Liver (tissue), 9 donors: Measurements from ENCODE around the gene BANP. TPM values are rescaled to one million over a fixed set of nuclear protein-coding genes. Genes with fewer than 3 reads are reported as not detected.

ENCODE experiments used
- DNase-seq: peaks from one replicate; pipeline ENCODE4 v3.0.0-alpha.2; 2017; ENCODE audit warnings: low spot score
- H3K27ac ChIP-seq, 2 donors: one replicate each; pipeline ENCODE4 v1.7.0; 2013; ENCODE audit warnings: inconsistent platforms in 2 of 2, low read length in 2 of 2, control low read depth in 1 of 2, low read depth in 1 of 2, mild to moderate bottlenecking in 1 of 2
- H3K27me3 ChIP-seq, 4 donors: one replicate each; pipeline versions ENCODE4 v1.6.1 to v1.7.0; 2013; ENCODE audit warnings: low read length in 3 of 4, inconsistent platforms in 1 of 4, mild to moderate bottlenecking in 1 of 4, moderate library complexity in 1 of 4; ENCODE audit not compliant: control insufficient read depth in 4 of 4, insufficient read depth in 4 of 4
- H3K36me3 ChIP-seq, 4 donors: one replicate each; pipeline versions ENCODE4 v1.6.1 to v1.7.0; 2013; ENCODE audit warnings: low read length in 3 of 4, mild to moderate bottlenecking in 3 of 4, low read depth in 1 of 4, moderate library complexity in 1 of 4; ENCODE audit not compliant: control insufficient read depth in 4 of 4, insufficient read depth in 3 of 4
- H3K4me1 ChIP-seq, 4 donors: one replicate each; pipeline versions ENCODE4 v1.6.1 to v1.7.0; 2013; ENCODE audit warnings: low read length in 3 of 4, mild to moderate bottlenecking in 3 of 4, moderate library complexity in 1 of 4; ENCODE audit not compliant: control insufficient read depth in 4 of 4, insufficient read depth in 4 of 4
- H3K4me3 ChIP-seq, 3 donors: one replicate each; pipeline versions ENCODE4 v1.6.1 to v1.7.0; 2013; ENCODE audit warnings: low read length in 3 of 3, control low read depth in 1 of 3, low read depth in 1 of 3, mild to moderate bottlenecking in 1 of 3
- H3K9ac ChIP-seq, 2 donors: one replicate each; pipeline ENCODE4 v1.7.0; 2013; ENCODE audit warnings: low read length in 2 of 2, mild to moderate bottlenecking in 2 of 2, moderate library complexity in 2 of 2, control low read depth in 1 of 2, low read depth in 1 of 2
- H3K9me3 ChIP-seq, 4 donors: one replicate each; pipeline versions ENCODE4 v1.6.1 to v1.7.0; 2013; ENCODE audit warnings: low read length in 3 of 4; ENCODE audit not compliant: control insufficient read depth in 4 of 4
- CTCF ChIP-seq: fragments of 150-350 bp; IDR thresholded peaks from 2 replicates; pipeline ENCODE4 v1.5.1; 2017; ENCODE audit warnings: improper control_type of control experiment, low read depth, low read length; ENCODE audit not compliant: missing input control
- EGR1 ChIP-seq, 2 donors: IDR thresholded peaks; 2 replicates each; pipeline ENCODE4 v1.6.1; 2016 to 2018; ENCODE audit warnings: antibody characterized with exemption in 2 of 2, low read depth in 2 of 2
- FOXA1 ChIP-seq: IDR thresholded peaks from 2 replicates; pipeline ENCODE4 v1.6.1; 2016; ENCODE audit warnings: antibody characterized with exemption
- FOXA2 ChIP-seq: IDR thresholded peaks from 2 replicates; pipeline ENCODE4 v1.6.1; 2016; ENCODE audit warnings: antibody characterized with exemption
- HNF4A ChIP-seq, 2 donors: conservative IDR thresholded peaks; 2 replicates each; pipeline ENCODE4 v1.6.1; 2016; ENCODE audit warnings: antibody characterized with exemption in 2 of 2, mild to moderate bottlenecking in 2 of 2
- HNF4G ChIP-seq: IDR thresholded peaks from 2 replicates; pipeline ENCODE4 v1.6.1; 2016; ENCODE audit warnings: antibody characterized with exemption
- RAD21 ChIP-seq, 2 donors: IDR thresholded peaks; 2 replicates each; pipeline ENCODE4 v1.6.1; 2016; ENCODE audit warnings: antibody characterized with exemption in 2 of 2, mild to moderate bottlenecking in 2 of 2
- REST ChIP-seq: IDR thresholded peaks from 2 replicates; pipeline ENCODE4 v1.6.1; 2016; ENCODE audit warnings: antibody characterized with exemption, mild to moderate bottlenecking
- TAF1 ChIP-seq: conservative IDR thresholded peaks from 2 replicates; pipeline ENCODE4 v1.6.1; 2016; ENCODE audit warnings: antibody characterized with exemption, mild to moderate bottlenecking
- YY1 ChIP-seq: IDR thresholded peaks from 2 replicates; pipeline ENCODE4 v1.6.1; 2016; ENCODE audit warnings: antibody characterized with exemption, mild to moderate bottlenecking
- WGBS: extraction: QIAGEN DNeasy Blood & Tissue Kit; methylation state at CpG from one replicate; pipeline ENCODE4 v1.1.7; 2013; 5-methylcytosine and 5-hydroxymethylcytosine counted together
- polyA plus RNA-seq, 2 donors: library from polyadenylated mRNA; stranded (reverse) in 1 of 2; unstranded in 1 of 2; fragments of 200-250 nt in 1 of 2; fragments of >200 nt in 1 of 2; fragmentation: Nextera tagmentation in 1 of 2; extraction: Ambion mirVana in 1 of 2; gene quantifications; one replicate each; pipeline versions ENCODE4 v1.2.1 to v1.2.3, GENCODE V29; 2013 to 2015
- total RNA-seq, 2 donors: library from RNA; depleted of rRNA; stranded (reverse); fragments of >200 nt; gene quantifications; one replicate each; pipeline ENCODE4 v1.2.3, GENCODE V29; 2014
- TF ChIP-seq, protein P1 (sequence below): IDR thresholded peaks from 2 replicates; pipeline ENCODE4 v1.6.1; 2016; ENCODE audit warnings: antibody characterized with exemption
- TF ChIP-seq, protein P2 (sequence below): IDR thresholded peaks from 2 replicates; pipeline ENCODE4 v1.6.1; 2016; ENCODE audit warnings: antibody characterized with exemption
- donor health status: healthy.
- donor health status: healthy.
- donor health status: healthy.
- donor health status: healthy.
- donor health status: healthy.

Gene BANP
- total and polyA plus RNA-seq, 4 donors: 4.9 to 20.7 (median 13.7) TPM

- no peak for TF ChIP-seq REST
- TF ChIP-seq, protein P1, sequence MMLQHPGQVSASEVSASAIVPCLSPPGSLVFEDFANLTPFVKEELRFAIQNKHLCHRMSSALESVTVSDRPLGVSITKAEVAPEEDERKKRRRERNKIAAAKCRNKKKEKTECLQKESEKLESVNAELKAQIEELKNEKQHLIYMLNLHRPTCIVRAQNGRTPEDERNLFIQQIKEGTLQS: no peak
- no peak for TF ChIP-seq CTCF
Observed at GRCh38 chr16:87956365-87957231, 5.4 kb downstream of the BANP start (continued).

DNA sequence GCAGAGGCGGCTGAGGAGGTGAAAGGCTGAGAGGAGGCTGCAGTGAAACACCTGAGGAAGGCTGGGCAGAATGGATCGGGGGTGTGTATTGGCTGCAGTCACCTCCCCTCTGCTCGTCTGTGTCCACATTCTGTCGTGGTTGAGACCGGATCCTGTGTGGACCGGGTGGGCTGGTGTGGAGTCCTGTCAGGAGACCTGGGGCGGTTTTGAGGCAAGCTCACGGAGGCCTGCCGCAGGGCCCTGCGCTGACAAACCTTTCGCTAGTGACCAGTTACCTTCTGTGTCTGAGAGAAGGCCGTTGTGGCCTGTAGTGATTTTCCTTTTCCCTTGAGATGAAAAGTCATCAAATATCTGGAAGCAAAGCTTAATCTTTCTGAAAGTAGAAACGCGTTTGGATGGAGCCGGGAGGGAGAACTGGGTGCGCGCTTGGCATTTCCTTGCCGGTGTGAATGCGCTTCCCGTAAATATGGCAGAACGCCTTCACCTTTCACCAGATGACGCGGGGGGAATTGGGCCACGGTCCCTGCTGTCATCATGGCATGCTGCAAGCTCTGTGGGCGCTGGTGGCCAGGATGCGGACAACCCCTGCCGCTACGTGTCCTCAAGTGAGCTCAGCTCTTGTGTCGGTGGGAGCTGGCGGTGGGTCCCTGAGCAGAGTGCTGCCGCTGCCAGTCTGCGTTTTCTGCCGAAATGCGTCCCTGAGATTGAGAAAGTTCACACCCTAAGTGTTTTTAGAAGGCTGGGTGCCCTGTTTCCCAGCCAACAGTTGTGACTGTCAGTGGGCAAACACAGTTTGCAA lies 6.3 kb downstream of the BANP start:
- Histone ChIP-seq H3K4me1 (peaks cover 0 to 31% (median 23%) of the 10 kb centered on the region in 4 donors), H3K27ac (no peak overlapping the region), H3K4me3 (no peak overlapping the region), H3K9ac (no peak overlapping the region), H3K36me3 (peaks cover 0 to 5% (median 1%) of the 10 kb centered on the region in 4 donors), H3K27me3 (no peaks in the 10 kb centered on the region), H3K9me3 (no peaks in the 10 kb centered on the region)
- 96% methylated on average over 34 of the region's 34 CpGs for WGBS
- TF ChIP-seq FOXA1: no peak
- TF ChIP-seq, protein P2, sequence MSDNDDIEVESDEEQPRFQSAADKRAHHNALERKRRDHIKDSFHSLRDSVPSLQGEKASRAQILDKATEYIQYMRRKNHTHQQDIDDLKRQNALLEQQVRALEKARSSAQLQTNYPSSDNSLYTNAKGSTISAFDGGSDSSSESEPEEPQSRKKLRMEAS: no peak
- TF ChIP-seq RAD21 (IDR thresholded peaks at IDR 0.05): no peak
- no peak for TF ChIP-seq YY1
- TF ChIP-seq, protein P1: no peak
- no peak for TF ChIP-seq EGR1 (IDR thresholded peaks at IDR 0.05; ENCODE audit: low read depth in 2 of 2)
- TF ChIP-seq HNF4A (conservative IDR thresholded peaks at IDR 0.05): no peak
- TF ChIP-seq FOXA2: no peak
- TF ChIP-seq HNF4G: no peak
- TF ChIP-seq TAF1: no peak
- no peak for DNase-seq
